D721Med (cell line): ENCODE data around the gene PADI1.

ENCODE experiments used
- DNase-seq: peaks from one replicate; pipeline ENCODE4 v3.0.0; 2011; ENCODE audit warnings: low spot score; ENCODE audit not compliant: insufficient read length
- FAIRE-seq: peaks from 2 replicates; lab custom pipeline; 2011; peaks lifted over from hg19 to GRCh38; lab: Jason Lieb, UNC
- TF ChIP-seq, protein P1 (sequence below): IDR thresholded peaks from 2 replicates; pipeline ENCODE4 v1.5.1; 2012; ENCODE audit warnings: mild to moderate bottlenecking, control low read depth; ENCODE audit not compliant: insufficient read depth; ENCODE audit errors: missing control alignments

PADI1 gene

DNA sequence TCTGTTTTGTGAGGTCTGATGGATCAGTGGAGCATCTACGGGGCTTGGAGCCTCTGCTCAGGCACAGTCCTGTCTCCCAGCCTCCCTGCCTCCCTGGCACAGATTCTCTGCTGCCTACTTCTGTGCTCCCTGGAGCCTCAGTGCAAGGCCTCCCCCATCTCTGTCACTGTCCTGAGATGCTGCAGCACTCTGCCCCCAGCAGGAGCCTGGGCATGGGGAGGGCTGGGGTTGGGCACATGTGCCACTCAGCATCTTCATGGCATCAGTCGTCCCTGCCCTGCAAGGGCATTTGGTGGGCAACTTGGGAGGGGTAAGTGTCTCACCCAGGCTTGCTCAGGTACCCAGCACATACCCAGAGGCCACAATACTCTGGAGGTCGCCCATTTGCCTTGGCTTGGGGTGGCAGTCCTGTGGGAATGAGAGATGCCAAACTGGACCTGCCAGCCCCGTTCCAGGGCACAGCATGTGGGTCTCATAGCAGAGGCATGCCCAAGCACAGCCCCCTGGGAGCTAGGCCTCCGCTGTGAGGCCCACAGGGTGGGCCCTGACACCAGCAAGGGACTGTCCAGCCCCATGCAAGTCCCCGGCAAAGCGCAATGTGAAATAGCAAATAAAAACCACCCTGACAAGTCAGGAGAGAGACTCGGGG lies 72.7 kb downstream of the PADI1 start:
- TF ChIP-seq, protein P1, sequence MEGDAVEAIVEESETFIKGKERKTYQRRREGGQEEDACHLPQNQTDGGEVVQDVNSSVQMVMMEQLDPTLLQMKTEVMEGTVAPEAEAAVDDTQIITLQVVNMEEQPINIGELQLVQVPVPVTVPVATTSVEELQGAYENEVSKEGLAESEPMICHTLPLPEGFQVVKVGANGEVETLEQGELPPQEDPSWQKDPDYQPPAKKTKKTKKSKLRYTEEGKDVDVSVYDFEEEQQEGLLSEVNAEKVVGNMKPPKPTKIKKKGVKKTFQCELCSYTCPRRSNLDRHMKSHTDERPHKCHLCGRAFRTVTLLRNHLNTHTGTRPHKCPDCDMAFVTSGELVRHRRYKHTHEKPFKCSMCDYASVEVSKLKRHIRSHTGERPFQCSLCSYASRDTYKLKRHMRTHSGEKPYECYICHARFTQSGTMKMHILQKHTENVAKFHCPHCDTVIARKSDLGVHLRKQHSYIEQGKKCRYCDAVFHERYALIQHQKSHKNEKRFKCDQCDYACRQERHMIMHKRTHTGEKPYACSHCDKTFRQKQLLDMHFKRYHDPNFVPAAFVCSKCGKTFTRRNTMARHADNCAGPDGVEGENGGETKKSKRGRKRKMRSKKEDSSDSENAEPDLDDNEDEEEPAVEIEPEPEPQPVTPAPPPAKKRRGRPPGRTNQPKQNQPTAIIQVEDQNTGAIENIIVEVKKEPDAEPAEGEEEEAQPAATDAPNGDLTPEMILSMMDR: no peak
- no peak for FAIRE-seq
- DNase-seq: no peak

DNA sequence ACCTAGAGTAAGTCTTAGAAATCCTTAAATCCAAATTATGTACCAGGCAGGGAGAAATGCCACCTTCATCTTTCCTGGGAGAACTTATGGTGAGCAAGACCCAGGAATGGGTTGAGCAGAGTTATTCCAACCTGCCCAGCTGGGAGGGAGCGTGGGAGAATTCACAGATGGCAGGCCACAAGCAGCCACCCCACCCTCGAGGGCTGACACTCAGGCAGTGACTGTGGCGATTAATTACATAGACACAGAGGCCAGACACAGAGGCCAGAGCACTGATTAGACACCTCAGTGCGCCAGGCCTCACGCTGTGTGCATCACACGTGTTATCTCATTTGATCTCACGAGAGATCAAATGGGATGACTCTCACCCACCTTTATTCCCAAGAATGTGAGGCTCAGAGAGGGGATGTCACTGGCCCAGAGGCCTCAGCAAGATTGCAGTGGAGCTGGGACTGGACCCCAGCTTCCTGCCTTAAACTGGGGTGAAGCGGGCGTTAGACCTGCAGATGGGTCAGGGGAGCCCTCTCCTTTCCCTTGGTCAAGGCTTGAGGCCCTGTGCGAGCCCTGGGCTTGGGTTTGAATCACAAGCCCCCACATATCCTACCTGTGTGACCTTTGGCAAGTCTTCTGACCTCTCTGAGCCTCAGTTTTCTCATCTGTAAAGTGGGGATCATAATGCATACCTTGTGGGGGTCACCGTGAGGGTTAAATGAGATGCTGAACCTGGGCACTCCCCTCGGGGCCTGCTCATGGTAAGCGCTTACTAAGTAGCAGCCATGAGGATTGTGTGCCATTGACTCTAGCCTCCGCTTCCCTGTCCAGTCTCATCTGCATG lies 74.3 kb downstream of the PADI1 start:
- FAIRE-seq (no peak), DNase-seq (no peak)
- TF ChIP-seq, protein P1: no peak

DNA sequence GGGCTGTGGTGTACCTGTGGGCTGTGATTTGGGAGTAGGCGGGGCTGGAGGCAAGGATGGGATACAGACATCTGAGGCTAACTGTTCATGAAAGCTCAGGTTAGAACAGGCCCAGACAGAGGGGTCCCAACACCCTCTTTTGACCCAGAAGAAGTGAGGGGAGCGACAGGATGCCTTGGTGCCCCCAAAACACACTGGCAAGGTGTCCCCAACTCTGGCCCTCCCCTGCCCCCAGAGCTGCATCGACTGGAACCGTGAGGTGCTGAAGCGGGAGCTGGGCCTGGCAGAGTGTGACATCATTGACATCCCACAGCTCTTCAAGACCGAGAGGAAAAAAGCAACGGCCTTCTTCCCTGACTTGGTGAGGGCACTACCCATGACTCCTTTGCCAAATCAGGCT lies 75.5 kb downstream of the PADI1 start:
- DNase-seq: no peak
- no peak for FAIRE-seq
- TF ChIP-seq, protein P1: no peak

DNA sequence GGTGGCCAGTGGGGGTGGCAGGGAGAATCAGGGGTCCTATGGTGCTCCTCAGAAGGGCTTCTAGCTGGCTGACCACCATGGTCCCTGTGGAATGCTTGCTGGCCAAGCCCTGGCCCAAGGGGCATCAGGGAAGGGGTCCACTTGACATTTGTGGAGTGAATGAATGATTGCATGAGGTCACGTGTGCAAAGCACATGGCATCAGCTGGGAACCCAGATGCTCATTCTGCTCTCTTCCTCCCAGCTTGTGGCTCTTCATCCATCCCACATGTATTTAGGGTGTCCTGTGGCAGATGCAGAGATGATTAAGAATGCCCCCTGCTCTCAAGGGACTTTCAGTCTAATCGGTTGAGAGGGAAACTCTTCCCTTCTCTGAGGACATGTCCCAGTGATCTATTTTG lies 76.0 kb downstream of the PADI1 start:
- TF ChIP-seq, protein P1: no peak
- FAIRE-seq: no peak
- DNase-seq: no peak

DNA sequence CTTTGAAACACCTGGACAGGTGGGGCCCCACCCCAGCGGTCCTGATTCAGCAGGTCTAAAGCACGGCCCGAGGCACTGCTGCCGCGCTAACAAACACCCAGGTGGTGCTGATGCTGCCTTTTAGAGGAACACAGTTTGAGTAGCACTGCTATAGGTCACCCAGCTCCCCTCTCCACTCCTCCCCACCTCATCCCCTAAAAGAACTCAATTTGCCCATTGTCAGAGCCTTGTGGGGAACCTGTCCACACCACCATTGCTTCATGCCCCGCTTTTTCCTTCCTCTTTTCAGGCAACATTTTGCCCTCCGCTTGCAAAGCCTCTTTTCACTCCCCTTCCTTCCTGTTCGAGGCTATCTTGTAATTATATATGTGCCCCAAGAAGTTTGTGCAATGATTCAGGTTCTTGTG lies 76.8 kb downstream of the PADI1 start:
- DNase-seq: no peak
- FAIRE-seq: no peak
- TF ChIP-seq, protein P1: no peak

DNA sequence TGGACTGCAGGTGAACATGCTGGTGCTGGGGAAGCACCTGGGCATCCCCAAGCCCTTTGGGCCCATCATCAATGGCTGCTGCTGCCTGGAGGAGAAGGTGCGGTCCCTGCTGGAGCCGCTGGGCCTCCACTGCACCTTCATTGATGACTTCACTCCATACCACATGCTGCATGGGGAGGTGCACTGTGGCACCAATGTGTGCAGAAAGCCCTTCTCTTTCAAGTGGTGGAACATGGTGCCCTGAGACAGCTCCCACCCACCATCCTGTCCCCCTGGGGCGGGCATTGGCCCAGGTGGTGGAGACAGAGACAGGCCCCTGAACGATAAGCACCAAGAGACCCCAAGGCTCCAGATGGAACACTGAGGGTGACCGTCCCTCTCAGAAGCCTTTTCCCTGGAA lies 77.9 kb downstream of the PADI1 start:
- no peak for FAIRE-seq
- no peak for DNase-seq
- TF ChIP-seq, protein P1: no peak

DNA sequence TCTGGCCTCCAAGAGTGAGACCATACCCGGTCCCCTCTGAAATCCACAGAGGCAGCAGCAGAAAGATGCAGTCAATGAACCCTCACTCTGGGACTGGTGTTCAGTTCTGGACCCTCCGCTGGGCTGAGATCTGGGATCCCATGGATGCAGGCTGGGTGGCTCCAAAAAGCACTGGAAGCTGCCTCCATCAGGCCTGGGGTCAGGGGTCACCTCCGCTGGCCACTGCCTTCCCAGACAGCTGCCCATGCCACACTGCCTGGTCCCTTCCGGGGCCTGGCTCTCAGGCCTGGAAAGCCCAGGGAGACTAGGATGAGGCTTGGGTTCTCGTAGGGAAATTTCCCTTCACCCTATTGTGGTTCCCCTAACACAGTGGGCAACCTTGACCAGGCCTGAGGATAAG lies 81.7 kb downstream of the PADI1 start:
- DNase-seq (no peak), FAIRE-seq (no peak)
- TF ChIP-seq, protein P1: no peak
